ENCODE measurements around the gene CPLANE1.
"Not testable (repeated sequence)": the region's sequence is repeated elsewhere in the genome, so short reads cannot be mapped to it uniquely, and the experiment has no call there.

Gene CPLANE1

DNA sequence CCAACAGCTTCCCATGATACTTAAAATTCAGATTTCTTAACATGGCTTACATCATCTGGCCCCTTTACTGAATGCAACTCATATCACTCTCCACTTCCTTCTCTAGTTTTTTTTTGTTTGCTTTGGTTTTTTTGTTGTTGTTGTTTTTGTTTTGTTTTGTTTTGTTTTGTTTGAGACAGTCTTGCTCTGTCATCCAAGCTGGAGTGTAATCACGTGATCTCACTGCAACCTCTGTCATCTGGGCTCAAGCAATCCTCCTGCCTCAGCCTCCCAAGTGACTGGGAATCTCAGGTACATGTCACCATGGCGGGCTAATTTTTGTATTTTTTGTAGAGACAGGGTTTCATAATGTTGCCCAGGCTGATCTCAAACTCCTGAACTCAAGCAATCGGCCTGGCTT, 41.4 kb downstream of the CPLANE1 start:
- DNase-seq = no peak

DNA sequence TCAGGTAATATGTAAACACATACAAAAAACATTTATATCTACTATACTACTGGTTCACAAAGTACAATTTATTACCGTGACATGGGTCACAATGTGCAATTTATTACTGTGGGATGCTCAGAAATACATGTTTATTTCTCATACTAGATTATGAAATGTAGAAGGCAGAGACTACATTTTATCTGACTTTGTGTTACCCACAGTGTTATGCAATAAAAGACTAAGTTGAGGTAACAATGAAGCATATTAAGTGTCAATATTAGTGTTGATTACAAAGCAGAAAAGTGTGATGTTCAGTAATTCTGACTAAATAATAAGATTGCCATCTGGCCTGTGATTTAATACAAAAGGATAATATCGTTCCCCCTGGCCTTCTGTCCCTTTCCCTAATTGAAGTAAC, 42.4 kb downstream of the CPLANE1 start:
- no peak for DNase-seq

DNA sequence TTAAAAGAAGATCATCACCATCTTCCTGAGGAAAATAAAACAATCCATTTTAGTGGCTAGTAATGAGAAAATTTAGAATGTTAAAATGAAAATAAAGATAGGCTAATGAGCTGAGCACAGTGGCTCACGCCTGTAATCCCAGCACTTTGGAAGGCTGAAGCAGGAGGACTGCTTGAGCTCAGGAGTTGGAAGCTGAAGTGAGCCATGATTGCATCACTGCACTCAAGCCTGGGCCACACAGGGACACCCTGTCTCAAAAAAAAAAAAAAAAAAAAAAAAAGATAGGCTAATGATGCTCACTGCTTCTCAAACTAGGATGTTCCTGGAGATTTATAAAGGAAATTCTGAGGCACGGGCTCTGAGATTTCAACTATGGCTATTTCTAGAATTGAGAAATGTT, 50.3 kb downstream of the CPLANE1 start:
- no peak for DNase-seq

DNA sequence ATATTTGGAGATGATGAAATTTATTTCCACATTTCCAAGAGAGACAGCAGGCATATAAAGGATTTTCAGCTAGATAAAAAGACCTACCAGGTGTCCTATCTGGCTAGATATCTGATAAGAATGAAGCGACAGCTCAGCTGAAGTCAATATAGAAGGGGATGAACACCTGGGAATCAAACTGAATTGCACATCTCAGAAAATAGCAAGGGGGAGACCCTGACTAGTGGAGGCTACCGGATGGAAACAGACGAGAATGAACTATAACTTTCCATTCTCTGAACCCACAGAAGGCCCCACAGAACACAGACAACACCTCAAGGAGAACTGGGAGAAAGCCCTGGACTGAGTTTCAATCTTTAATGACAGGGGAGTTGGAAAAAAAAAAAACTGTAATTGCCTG, 51.1 kb downstream of the CPLANE1 start:
- DNase-seq = no peak

DNA sequence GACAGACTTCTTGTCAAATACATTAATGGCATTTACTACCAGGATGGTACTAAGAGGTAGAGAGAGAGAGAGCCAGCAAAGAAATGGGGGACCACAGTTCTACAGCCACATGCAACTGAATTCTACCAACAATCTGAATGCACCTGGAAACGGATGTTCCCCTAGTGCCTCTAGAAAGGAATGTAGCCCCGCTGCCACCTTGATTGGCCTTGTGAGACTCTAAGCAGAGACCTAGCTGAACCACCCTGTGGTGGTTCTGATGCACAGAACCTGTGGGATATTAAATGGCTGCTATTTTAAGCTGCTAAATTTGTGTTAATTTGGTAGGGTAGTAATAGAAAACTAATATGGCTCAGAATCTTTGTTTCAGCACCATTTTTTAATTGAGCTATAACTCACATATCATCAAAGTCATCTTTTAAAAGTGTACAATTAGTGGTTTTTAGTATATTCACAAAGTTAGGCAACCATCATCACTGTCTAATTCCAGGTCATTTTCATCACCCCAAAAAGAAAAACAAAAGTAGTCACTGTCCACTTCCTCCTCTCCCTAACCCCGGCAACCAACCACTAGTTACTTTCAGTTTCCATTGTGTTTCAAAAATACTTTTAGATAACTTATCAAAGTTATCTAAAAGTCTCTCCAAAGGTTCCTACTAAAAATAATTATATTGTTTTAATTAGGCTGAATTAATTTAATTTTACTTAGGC, 51.7 kb downstream of the CPLANE1 start:
- DNase-seq = no peak

DNA sequence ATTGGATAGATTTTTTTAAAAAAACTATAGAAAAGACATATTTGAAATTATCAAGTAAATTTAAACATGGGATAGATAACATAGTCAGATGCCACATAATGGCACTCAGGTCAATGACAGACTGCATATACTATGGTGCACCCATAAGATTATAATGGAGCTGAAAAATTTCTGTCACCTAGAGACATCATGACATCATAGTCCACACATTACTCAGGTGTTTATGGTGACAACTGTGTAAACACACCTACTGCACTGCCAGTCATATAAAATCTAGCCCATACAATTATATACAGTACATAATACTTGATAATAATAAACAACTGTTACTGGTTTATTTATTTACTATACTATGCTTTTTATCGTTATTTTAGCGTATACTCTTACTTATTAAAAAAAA, 58.6 kb downstream of the CPLANE1 start:
- DNase-seq = no peak

DNA sequence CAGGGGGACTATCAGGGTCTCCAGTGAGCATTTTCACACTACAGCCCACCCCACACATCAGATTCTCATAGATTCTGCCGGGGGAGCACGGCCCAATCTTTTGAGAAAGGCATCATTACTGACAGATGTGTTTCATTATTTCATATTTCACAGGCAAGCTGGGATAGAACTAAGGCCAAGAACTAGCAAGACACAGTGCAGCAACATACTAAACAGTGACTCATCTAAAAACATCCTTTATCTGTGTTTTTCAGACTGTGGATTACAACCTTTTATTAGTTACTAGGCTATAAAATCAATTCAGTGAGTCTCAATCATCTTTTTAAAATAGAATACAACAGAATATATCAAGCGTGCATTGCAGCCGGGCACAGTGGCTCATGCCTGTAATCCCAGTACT, 59.8 kb downstream of the CPLANE1 start:
- DNase-seq = no peak

DNA sequence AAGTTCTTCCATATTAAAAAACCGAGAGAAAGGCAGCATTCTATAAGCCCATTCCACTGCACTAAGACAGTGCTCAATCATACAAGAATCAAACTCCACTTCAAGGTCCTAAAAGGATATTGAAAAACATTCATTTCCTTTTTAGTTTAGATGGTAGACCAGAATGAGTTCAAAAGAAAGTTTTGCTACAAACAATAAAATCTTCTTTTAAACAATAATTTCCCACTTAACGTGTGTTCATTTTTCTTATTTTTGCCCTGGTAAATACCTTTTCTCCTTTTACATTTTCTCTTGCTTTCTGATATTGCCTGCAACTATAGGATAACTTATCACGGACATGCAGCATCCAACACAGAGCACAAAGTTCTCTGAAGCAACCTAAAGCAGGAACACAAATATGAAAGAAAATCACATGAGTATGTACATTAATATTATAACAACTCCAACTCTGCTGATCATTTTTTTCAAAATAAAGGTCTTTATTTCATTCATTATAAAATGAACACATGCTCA, 61.7 kb downstream of the CPLANE1 start:
- DNase-seq = no peak

DNA sequence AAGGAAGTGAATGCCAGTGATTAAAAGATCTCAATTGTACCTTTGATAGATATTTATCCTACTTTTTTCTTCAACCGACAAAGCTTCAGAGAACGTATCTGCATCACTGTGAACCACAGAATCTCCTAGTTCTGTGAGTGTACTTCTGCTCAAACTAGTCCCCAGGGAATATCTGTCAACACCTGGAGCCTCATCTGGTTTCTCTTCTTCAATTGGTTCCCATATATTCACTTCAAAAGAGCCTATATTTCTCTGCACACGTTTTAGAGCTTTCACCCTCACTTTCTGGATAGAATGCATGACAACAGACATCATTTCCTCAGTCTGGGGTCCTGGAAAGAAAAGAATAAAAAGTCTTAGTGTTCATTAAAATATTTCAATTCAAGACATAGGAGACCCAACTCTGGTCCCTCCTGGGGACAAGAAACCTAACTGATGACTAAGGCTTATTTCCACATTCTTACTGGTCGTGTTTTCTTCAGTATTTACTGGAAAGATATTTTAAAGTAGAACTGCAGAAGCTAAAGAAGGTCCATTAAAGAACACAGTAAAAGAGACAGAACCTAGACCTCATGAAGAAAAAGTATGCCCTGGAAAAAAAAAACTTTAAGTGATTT, 64.3 kb downstream of the CPLANE1 start:
- no peak for DNase-seq

DNA sequence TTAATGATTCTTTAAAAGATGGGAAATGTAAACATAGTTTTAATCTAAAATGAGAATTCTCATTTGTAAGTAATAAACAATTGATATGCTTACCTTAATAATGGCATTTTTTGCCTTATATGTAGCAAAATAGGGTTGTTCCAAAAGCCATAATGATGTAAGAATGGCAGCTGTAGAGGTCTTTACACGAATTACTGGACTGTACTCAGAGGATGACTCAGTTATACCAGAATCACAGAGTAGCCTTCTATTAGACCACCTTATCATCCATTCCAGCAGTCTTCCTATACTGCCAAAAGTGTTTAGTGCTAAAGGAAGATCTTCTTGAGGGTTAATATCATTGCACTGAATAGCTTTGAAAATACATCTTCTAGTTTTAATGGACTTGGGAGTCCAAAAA, 66.5 kb downstream of the CPLANE1 start:
- DNase-seq = no peak

DNA sequence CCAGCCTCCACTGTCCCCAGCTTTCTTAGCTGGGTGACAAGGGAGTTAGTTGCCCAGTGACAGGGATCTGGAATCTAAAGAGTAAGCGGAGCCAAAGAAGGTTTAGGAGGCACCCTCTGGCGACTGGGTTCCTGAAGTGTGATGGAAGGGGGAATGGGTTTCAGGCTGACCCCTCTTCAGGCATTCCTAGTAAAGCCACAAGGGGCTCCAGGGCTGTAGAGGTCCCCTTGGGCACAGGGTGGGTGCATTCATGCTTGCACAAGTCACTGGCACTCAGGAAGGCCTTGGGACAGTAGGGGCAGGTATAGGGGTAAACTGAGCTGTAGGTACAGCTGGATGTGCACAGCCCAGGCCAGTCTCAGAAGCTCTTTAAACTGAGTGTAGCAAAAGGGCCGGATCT, 74.2 kb downstream of the CPLANE1 start:
- no peak for DNase-seq

DNA sequence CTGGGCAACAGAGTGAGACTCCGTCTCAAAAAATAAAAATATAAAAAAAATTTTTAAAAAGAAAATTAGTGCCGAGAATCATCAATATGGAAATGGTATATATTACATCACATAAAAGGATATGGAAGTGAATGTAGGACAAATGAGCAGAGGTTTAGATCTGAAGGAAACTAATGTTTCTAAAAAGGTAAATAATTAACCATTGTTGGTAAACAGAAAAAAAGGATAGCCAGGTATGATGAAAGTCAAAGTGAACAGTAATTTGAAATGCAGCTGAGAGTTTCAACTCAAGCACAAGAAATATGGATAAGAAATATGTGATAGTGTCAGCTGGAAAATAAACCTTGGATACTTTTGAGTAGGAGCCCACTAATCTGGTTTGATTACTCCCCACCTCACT, 76.2 kb downstream of the CPLANE1 start:
- no peak for DNase-seq

DNA sequence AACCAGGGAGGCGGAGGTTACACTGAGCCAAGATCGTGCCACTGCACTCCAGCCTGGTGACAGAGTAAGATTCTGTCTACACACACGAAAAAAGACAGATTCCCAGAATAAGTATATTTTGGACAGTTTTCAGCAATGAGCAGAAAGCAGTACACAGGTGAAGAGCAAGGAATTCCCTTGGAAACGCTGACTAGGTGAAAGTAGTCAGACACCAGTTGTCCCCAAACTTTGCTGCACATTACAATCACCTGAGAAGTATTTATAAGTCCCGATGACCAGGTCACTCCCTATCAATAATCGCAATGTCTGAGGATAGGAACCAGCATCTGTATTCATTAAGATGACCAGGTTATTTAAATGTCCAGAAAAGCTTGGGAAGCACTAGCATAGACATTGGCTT, 78.3 kb downstream of the CPLANE1 start:
- DNase-seq = no peak

DNA sequence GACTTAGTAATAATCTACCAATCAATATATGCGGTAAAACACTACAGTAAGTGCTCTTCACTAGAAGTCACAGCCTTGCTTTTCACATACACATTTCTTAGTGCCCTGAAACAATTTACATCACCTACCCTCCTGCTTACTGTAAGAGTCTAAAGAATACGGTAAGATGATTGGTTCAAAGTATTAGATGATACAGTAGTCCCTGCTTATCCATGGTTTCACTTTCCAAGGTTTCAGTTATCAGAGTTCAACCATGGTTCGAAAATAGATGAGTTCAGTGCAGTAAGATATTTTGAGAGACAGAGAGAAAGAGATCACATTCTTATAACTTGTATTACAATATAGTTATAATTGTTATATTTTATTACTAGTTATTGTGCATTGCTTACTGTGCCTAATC, 83.0 kb downstream of the CPLANE1 start:
- no peak for DNase-seq

DNA sequence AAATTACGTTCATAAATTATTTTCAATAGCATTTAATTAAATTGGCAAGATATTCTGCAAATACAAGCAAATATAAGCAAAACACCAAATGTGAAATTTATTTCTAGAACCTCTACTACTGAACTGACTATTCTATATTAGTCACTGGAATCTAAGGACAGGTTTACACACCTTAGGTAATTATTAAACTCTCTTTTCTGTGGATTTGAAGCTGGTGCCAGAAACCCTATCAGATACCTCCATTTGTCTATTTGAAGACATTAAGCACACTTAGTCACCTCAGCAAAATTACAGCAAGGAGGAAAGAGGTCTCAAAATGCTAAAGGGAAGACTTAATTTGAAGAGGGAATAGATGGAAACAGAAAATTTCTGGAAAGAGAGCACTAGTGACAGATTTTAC, 83.4 kb downstream of the CPLANE1 start:
- no peak for DNase-seq

DNA sequence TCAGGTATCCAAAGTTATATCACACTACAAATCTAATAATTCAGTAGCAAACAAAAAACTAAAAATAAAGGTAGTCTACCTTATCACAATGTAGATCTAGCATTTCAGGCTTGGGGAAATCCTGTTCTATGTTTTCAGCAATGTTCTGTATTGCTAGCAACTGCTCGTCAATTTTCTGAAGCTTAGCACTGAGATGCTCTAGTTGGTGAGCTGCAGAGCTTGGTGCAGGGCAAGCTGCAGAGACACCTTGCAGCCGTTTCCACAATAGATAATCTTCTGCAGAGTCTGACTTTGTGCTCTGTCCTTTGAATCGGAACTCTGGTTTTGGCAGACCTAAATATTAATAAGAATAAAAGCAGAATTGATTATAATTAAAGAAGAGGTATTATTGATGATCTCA, 95.5 kb downstream of the CPLANE1 start:
- DNase-seq = no peak

DNA sequence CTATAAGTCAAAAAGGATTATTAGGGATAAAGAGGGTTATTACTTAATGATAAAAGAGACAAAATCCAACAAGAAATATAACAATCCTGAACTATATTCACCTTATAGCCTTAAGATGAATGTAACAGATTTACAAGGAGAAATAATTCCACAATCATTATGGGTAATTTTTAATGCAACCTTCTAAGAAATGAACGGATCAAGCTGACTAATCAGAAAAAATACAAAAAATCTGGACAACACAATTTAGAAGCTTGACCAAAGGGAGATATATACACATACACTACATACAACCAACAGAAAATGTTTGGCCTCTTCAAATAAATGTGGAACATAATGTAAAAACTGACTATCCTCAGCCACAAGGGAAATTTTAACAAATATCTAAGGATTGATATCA, 102.3 kb downstream of the CPLANE1 start:
- DNase-seq = no peak

DNA sequence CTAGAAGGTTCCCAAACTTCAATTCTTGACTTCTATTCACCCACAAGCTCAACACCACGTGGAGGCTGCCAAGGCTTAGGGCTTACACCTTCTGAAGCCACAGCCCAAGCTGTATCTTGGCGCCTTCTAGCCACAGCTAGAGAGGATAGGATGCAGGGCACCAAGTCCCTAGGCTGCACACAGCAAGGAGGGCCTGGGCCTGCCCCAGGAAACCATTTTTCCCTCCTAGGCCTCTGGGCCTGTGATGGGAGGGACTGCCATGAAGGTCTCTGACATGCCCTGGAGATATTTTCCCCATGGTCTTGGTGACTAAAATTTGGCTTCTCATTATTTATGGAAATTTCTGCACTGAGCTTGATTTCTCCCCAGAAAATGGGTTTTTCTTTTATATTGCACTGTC, 112.5 kb downstream of the CPLANE1 start:
- DNase-seq = no peak

DNA sequence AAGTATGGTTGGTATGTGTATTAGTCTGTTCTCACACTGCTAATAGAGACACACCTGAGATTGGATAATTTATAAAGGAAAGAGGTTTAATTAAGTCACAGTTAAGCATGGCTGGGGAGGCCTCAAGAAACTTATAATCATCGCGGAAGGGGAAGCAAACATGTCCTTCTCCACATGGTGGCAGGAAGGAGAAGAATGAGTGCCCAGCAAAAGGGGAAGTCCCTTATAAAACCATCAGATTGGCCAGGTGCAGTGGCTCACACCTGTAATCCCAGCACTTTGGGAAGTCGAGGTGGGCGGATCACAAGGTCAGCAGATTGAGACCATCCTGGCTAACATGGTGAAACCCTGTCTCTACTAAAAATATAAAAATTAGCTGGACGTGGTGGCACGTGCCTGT, 113.9 kb downstream of the CPLANE1 start:
- not testable (repeated sequence) for DNase-seq

DNA sequence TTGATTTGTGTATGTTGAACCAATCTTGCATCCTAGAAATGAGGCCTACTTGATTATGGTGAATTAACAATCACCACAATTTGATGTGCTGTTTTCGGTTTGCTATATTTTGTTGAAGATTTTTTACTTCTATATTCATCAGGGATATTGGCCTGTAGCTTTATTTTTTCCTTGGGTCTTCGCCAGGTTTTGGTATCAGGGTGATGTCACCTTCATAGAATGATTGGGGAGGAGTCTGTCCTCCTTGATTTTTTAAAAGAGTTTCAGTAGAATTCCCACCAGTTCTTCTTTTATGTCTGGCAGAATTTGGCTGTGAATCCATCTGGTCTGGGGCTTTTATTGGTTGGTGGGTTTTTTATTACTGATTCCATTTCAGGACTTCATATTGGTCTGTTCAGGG, 115.2 kb downstream of the CPLANE1 start:
- no peak for DNase-seq

DNA sequence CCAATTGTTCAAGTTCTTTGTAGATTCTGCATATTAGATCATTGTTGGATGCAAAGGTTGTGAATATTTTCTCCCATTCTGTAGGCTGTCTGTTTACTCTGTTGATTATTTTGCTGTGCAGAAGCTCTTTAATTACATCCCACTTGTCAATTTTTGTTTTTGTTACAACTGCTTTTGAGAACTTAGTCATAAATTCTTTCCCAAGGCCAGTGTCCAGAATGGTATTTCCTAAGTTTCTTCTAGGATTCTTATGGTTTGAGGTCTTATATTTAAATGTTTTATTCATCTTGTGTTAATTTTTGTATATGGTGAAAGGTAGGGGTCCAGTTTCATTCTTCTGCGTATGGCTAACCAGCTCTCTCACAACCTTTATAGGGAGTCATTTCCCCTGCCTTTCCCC, 116.5 kb downstream of the CPLANE1 start:
- no peak for DNase-seq

DNA sequence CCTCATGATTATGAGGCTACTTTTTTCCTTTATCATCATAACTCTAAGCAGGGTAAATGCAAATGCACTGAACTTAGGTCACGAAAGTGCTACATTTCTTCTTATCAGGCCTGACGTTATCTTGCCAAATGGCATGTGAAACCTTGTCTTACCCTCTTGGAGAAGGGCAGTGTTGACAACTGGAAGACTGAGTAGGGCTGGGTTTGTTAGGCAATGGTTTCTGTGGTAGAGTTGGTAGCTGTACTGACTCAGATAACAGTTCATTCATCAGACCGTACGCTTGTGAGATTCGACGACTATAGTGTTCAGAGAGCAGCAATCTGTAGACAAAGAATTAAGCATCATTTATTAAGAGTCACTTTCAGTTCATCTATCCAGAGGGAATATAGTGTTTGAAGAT, 127.7 kb downstream of the CPLANE1 start:
- no peak for DNase-seq

DNA sequence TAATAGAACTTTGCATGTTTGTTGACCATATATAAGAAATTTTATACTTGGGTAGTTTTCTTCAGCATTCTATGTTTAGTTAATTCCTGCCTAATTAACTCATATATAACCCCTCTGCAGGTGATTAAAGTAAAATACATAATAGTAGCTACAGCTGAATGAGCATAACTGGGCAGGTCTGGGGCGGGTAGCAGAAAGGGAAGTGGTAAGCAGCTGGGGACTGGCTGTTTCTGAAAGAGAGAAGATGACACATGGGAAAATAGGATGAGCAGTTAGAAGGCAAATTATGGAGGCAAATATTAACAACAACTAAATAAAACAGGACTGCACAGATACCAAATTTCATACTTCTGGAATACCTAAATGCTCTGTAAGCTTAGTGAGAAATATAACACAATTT, 128.1 kb downstream of the CPLANE1 start:
- DNase-seq = no peak

DNA sequence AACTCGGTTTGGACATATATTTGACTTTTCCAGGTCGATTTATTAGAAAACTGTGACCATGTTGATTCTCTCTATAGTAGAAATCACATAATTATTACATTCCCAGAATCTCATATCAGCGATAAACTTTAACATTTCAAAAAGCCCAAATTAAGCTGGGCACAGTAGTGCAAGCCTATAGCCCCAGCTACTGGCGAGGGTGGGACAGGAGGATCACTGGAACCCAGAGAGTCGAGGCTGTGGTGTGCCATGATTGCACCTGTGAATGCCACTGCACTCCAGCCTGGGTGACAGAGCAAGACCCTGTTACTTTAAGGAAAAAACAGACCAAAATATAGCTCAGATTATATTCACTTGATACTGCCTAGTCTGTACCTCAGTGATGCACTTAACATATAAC, 128.9 kb downstream of the CPLANE1 start:
- no peak for DNase-seq

DNA sequence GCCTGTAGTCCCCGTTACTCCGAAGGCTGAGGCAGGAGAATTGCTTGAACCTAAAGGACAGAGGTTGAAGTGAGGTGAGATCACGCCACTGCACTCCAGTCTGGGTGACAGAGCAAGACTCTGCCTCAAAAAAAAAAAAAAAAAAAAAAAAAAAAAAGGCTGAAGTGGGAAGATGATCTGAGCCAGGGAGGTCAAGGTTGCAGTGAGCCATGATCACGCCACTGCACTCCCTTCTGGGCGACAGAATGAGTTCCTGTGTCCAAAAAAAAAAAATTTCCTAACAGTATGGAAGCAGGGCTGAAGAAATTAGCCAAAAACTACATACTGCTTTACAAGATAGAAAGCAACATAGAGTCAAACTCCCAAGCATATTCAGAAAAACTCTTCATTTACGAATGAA, 132.8 kb downstream of the CPLANE1 start:
- DNase-seq = no peak
